HepG2 (cell line): ENCODE measurements around the gene UAP1. TPM values are rescaled to one million over a fixed set of nuclear protein-coding genes. Genes with fewer than 3 reads are reported as not detected.

ENCODE experiments used
- ATAC-seq: fragments of 200-7000 bp; cut with Tn5 transposase; 3 replicates; pipeline ENCODE4 v1.9.1; 2020; ENCODE audit warnings: mild to moderate bottlenecking, moderate library complexity
- BruUV-seq: library from RNA; stranded (reverse); fragments of 400-500 nt; replicated peaks from 2 replicates; lab custom pipeline; 2021; lab: Mats Ljungman, UMichigan
- CTCF ChIA-PET: fragments of 300-600 bp; formaldehyde crosslinking; extraction: SDS; loops from one replicate; lab custom pipeline; 2021; ENCODE audit warnings: low total read pairs, inconsistent platforms, low intra/inter-chr PET ratio; lab: Yijun Ruan, JAX
- POLR2A ChIA-PET: fragments of 350-600 bp; sonication (Branson Sonifier 250); formaldehyde crosslinking; loops from one replicate; lab custom pipeline; 2020; ENCODE audit warnings: antibody characterized with exemption, inconsistent platforms; lab: Yijun Ruan, JAX
- DNase-seq: peaks from one replicate; pipeline ENCODE4 v3.0.0-alpha.2; 2015; ENCODE audit warnings: low spot score
- FAIRE-seq: peaks from 3 replicates; lab custom pipeline; 2011; peaks lifted over from hg19 to GRCh38; lab: Jason Lieb, UNC
- H2AFZ ChIP-seq: one replicate; pipeline ENCODE4 v1.6.1; 2011; ENCODE audit warnings: low read length, inconsistent platforms
- H3K27ac ChIP-seq: fragments of 300-600 bp; 3 replicates; pipeline ENCODE4 v1.8.0; 2011; ENCODE audit warnings: mixed run types, mild to moderate bottlenecking, mixed read lengths, low read length, inconsistent platforms; ENCODE audit not compliant: insufficient read depth; ENCODE audit errors: extremely low read length
- H3K27me3 ChIP-seq, 2 experiments: fragments of 200-600 bp in 1 of 2; 2 replicates in 1 of 2; 3 replicates in 1 of 2; pipeline versions ENCODE4 v1.6.0 to v1.8.0; 2011; ENCODE audit warnings: low read length in 2 of 2, mild to moderate bottlenecking in 2 of 2, moderate library complexity in 2 of 2, inconsistent platforms in 1 of 2; ENCODE audit not compliant: insufficient read depth in 2 of 2, control insufficient read depth in 1 of 2
- H3K36me3 ChIP-seq, 2 experiments: fragments of 200-600 bp in 1 of 2; replicated peaks in 1 of 2; 2 replicates in 1 of 2; 3 replicates in 1 of 2; pipeline versions ENCODE4 v1.5.1 to v1.8.0; 2011; ENCODE audit warnings: low read length in 2 of 2, inconsistent platforms in 1 of 2; ENCODE audit not compliant: insufficient read depth in 2 of 2, control insufficient read depth in 1 of 2
- H3K4me1 ChIP-seq: 2 replicates; pipeline ENCODE4 v1.5.1; 2012; ENCODE audit warnings: low read length, inconsistent platforms; ENCODE audit not compliant: insufficient read depth
- H3K4me2 ChIP-seq: 2 replicates; pipeline ENCODE4 v1.6.0; 2011; ENCODE audit warnings: low read depth, low read length, inconsistent platforms
- H3K4me3 ChIP-seq, 3 experiments: fragments of 200-600 bp in 1 of 3; sonication (generic), shearing (Covaris generic) in 1 of 3; replicated peaks in 1 of 3; 2 replicates each; pipeline ENCODE4 v1.5.1; 2011 to 2016; ENCODE audit warnings: low read length in 3 of 3, inconsistent platforms in 2 of 3, low read depth in 2 of 3, mild to moderate bottlenecking in 2 of 3, control low read depth in 1 of 3, mixed read lengths in 1 of 3; ENCODE audit not compliant: insufficient read depth in 1 of 3
- H3K79me2 ChIP-seq: one replicate; pipeline ENCODE4 v1.6.1; 2011; ENCODE audit warnings: low read length, inconsistent platforms; ENCODE audit not compliant: insufficient read depth
- H3K9ac ChIP-seq: 2 replicates; pipeline ENCODE4 v1.6.0; 2011; ENCODE audit warnings: mild to moderate bottlenecking, low read depth, low read length, inconsistent platforms; ENCODE audit not compliant: insufficient read depth
- H3K9me3 ChIP-seq: 2 replicates; pipeline ENCODE4 v1.5.1; 2012; ENCODE audit warnings: mild to moderate bottlenecking, low read length
- H4K20me1 ChIP-seq: 2 replicates; pipeline ENCODE4 v1.6.0; 2011; ENCODE audit warnings: inconsistent platforms, mild to moderate bottlenecking, low read length, moderate library complexity; ENCODE audit not compliant: insufficient read depth
- ARNT ChIP-seq: fragments of 450-650 bp; IDR thresholded peaks from 2 replicates; pipeline ENCODE4 v1.6.1; 2017
- CCAR2 ChIP-seq: fragments of 200-400 bp; formaldehyde crosslinking; optimal IDR thresholded peaks from 2 replicates; pipeline ENCODE3; 2018; ENCODE audit warnings: low read depth, mild to moderate bottlenecking, low read length, moderate library complexity
- ETV5 ChIP-seq: IDR thresholded peaks from 2 replicates; pipeline ENCODE4 v1.6.1; 2018; ENCODE audit warnings: missing biosample characterization, missing genetic modification reagents, inconsistent platforms, borderline replicate concordance
- POGZ ChIP-seq: sonication (generic); formaldehyde crosslinking; IDR thresholded peaks from 2 replicates; pipeline ENCODE4 v1.4.0; 2020; ENCODE audit warnings: mild to moderate bottlenecking, missing genetic modification reagents
- RAD51 ChIP-seq: fragments of 450-650 bp; IDR thresholded peaks from 2 replicates; pipeline ENCODE4 v1.6.1; 2016; ENCODE audit warnings: borderline replicate concordance
- SP1 ChIP-seq, 2 experiments: fragments of 450-650 bp in 1 of 2; sonication (generic) in 1 of 2; formaldehyde crosslinking in 1 of 2; IDR thresholded peaks; 2 replicates each; pipeline versions ENCODE4 v1.4.0 to v1.6.1; 2016 to 2020; ENCODE audit warnings: missing genetic modification reagents in 1 of 2
- ZNF33A ChIP-seq: sonication (generic); formaldehyde crosslinking; IDR thresholded peaks from 2 replicates; pipeline ENCODE4 v1.5.1; 2020; ENCODE audit warnings: missing genetic modification reagents, mild to moderate bottlenecking, moderate library complexity, borderline replicate concordance
- WGBS: methylation state at CpG from one replicate; pipeline ENCODE4 v1.1.6; 2017; ENCODE audit warnings: low lambda C conversion rate; 5-methylcytosine and 5-hydroxymethylcytosine counted together
- in situ Hi-C: cut with HindIII; loops from 2 replicates; pipeline ENCODE4 v1.10.0; 2017; ENCODE audit warnings: low pct_unique_long_range_greater_than_20kb; ENCODE audit not compliant: extremely low pct_ligation_motif_present
- intact Hi-C: fragments of 100-400 bp; cut with micrococcal nuclease; formaldehyde crosslinking; loops from one replicate; pipeline ENCODE4 v1.10.0; 2022; ENCODE audit not compliant: unreplicated experiment
- polyA plus RNA-seq, 8 experiments: library from polyadenylated mRNA; depleted of rRNA in 3 of 8; stranded (reverse) in 7 of 8; unstranded in 1 of 8; fragments of >200 nt; fragmentation: Illumina TruSeq in 4 of 8; extraction: Trizol in 4 of 8; gene quantifications; 2 replicates each; pipeline versions ENCODE4 v1.2.1 to v1.2.3, GENCODE V29; 2011 to 2016; ENCODE audit warnings: low read depth in 4 of 8, missing spikeins in 1 of 8, mixed read lengths in 1 of 8; ENCODE audit not compliant: insufficient read depth in 1 of 8
- total RNA-seq, 5 experiments: library from RNA; depleted of rRNA; stranded (reverse); fragments of >200 nt; fragmentation: Illumina TruSeq; extraction: Trizol; gene quantifications; 2 replicates each; pipeline ENCODE4 v1.2.3, GENCODE V29; 2016; ENCODE audit warnings: low read depth in 1 of 5
- TF ChIP-seq, protein P1 (sequence below): fragments of 450-650 bp; IDR thresholded peaks from 2 replicates; pipeline ENCODE4 v1.6.1; 2017

The UAP1 gene
- total and polyA plus RNA-seq, 2 of the 13 experiments (the other 11 are each of a cell fraction or from before 2014, with no cell fraction given), result 48.4 to 117 TPM

DNA sequence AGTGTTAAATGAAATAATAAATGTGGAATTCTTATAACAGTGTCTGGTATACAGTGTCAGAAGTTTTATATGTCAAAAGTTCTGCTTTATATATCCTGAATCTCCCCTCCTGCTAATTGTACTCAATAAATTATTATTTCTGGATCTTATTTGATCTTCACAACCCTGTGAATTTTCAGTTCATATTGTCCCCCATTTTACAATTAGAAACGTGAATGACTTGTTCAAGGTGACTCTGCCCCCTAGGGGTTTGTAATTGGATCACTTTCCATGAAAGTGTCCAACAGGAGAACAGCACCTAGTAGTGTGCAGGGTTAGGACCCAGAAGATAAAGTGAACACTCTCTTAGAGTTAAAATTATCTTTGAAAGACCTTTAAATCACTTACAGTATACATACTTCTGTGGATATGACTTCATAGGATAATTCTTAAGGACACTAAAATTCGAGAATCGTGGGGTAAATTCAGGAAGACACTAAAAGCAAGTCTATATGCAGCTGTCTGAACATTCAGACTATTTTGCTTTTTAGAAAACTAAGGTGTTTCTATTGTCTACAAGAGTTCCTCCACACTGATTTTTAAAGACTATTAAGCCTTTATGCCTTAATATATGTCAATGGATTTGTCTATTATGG is 66.3 kb downstream of the UAP1 start (continued):
- TF ChIP-seq, protein P1, sequence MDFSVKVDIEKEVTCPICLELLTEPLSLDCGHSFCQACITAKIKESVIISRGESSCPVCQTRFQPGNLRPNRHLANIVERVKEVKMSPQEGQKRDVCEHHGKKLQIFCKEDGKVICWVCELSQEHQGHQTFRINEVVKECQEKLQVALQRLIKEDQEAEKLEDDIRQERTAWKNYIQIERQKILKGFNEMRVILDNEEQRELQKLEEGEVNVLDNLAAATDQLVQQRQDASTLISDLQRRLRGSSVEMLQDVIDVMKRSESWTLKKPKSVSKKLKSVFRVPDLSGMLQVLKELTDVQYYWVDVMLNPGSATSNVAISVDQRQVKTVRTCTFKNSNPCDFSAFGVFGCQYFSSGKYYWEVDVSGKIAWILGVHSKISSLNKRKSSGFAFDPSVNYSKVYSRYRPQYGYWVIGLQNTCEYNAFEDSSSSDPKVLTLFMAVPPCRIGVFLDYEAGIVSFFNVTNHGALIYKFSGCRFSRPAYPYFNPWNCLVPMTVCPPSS, result no peak
- TF ChIP-seq POGZ (CRISPR knock-in tag) (no peak), CCAR2 (no peak), SP1 (IDR thresholded peaks at IDR 0.05) (no peak), SP1 (CRISPR knock-in tag; IDR thresholded peaks at IDR 0.05) (no peak), ETV5 (CRISPR knock-in tag) (no peak), RAD51 (no peak), ARNT (no peak)

DNA sequence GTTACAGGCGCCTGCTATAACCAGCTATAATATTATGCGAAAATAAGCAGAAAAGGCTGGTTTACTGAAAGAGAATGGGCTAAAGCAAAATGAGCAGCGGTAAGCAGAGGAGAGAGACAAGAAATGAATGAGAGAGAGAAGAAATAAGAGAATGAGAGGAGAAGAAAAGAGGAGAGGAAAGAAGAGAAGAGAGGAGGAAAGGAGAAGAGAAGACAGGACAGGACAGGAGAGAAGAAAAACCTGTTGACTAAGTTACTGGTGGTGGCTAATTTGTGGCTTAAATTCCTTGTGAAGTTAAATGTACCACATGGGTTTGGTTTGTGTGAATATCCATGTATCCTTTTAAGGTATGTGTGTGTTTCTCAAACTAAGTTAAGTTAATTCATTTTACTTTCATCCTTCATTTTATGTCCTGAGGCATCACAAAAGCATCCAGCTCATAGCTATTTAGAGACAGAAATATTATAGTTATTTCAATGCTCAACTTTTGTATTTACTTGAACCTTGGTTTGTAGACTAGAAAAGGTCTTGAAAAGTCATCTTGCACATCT is 67.6 kb downstream of the UAP1 start:
- intact Hi-C loops (no loop called here), in situ Hi-C loops (loop anchor here (10.0 kb wide), 1 partner anchor 176 kb away; no protein-coding TSS in a partner anchor)
- Histone ChIP-seq H3K36me3 (no peaks in the 10 kb centered on the region), H3K79me2 (no peaks in the 10 kb centered on the region), H3K9ac (no peak overlapping the region), H3K4me1 (no peaks in the 10 kb centered on the region), H3K27me3 (no peaks in the 10 kb centered on the region), H3K4me3 (no peak overlapping the region), H3K4me2 (no peak overlapping the region), H3K27ac (no peak overlapping the region), H4K20me1 (no peaks in the 10 kb centered on the region), H2AFZ (no peak overlapping the region), H3K9me3 (no peaks in the 10 kb centered on the region)
- TF ChIP-seq ZNF33A (CRISPR knock-in tag), result no peak
- no peak for FAIRE-seq
- CTCF ChIA-PET, result no interaction called here
- no peak for ATAC-seq
- no peak for DNase-seq
- POLR2A ChIA-PET, result no interaction called here
- BruUV-seq, result no TSS peak
- WGBS, result 90% methylated on average over 3 of the region's 3 CpGs
